ENCODE data around the gene RYK.

RYK gene

DNA sequence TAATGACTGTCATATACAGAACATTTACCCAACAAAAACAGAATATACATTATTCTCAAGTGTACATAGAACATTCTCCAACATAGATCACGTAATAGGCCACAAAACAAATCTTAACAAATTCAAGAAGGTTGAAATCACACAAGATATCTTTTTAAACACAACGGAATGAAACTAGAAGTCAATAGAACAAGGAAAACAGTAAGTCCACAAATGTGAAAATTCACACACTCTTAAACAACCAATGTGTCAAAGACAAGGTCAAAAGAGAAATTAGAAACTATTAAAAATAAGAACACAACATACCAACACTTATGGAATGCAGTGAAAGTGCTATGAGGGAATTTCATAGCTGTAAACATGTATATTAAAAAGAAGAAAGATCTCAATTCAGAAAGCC is 139.7 kb downstream of the RYK start:
- no peak overlapping the region for H3K4me3 ChIP-seq (ENCODE audit: low read depth, low read length)
- TF ChIP-seq, protein P1, sequence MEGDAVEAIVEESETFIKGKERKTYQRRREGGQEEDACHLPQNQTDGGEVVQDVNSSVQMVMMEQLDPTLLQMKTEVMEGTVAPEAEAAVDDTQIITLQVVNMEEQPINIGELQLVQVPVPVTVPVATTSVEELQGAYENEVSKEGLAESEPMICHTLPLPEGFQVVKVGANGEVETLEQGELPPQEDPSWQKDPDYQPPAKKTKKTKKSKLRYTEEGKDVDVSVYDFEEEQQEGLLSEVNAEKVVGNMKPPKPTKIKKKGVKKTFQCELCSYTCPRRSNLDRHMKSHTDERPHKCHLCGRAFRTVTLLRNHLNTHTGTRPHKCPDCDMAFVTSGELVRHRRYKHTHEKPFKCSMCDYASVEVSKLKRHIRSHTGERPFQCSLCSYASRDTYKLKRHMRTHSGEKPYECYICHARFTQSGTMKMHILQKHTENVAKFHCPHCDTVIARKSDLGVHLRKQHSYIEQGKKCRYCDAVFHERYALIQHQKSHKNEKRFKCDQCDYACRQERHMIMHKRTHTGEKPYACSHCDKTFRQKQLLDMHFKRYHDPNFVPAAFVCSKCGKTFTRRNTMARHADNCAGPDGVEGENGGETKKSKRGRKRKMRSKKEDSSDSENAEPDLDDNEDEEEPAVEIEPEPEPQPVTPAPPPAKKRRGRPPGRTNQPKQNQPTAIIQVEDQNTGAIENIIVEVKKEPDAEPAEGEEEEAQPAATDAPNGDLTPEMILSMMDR (IDR thresholded peaks at IDR 0.05; ENCODE audit: low read depth, low read length) = no peak

Measured in WI38 (cell line).